Kidney tubule cell (primary cell): ENCODE data around the gene TMPRSS9.

Experiments used
- DNase-seq: peaks from one replicate; pipeline ENCODE4 v3.0.0-alpha.2; 2018; ENCODE audit warnings: low spot score

TMPRSS9 gene

GRCh38 chr19:2361246-2362045, 1.4 kb downstream of the TMPRSS9 start:
- DNase-seq: no peak

DNA sequence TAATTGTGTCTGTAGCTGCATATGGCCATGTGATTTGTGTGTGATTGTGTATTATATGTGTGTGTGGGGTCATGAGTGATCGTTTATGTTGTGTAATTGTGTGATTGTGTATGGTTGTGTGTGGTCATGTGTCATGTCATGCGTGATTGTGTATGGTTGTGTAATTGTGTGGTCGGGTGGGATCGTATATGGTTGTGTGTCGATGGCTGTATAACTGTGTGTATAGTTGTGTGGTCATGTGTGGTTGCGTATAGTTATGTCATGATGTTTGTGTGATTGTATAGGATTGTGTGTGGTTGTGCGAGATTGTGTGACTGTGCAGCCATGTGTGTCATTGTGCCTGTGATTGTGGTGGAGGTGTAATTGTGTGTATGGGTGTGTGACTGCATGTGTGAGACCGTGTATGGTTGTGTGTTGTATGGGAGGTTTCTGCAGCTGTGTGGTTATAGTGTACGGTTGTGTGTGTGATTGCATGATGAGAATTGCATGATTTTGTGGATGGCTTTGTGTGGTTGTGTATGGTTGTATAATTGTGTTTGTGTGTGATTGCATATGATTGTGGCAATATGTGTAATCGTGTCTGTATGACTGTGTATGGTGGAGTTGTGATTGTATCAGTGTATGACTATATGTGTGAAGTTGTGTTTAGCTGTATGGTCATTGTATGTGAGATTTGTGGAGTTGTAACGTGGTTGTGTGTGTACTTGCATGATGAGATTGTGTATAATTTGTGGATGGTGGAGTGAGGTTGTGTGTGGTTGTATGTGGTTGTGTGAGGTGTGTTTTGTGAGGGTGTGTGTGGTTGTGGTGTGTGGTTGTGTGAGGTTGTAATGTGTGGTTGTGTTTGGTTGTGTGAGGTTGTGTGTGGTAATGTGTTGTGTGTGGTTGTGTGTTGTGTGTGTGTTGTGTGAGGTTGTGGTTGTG, 2.2 kb downstream of the TMPRSS9 start:
- DNase-seq: no peak

GRCh38 chr19:2362970-2363300, 2.9 kb downstream of the TMPRSS9 start:
- no peak for DNase-seq

DNA sequence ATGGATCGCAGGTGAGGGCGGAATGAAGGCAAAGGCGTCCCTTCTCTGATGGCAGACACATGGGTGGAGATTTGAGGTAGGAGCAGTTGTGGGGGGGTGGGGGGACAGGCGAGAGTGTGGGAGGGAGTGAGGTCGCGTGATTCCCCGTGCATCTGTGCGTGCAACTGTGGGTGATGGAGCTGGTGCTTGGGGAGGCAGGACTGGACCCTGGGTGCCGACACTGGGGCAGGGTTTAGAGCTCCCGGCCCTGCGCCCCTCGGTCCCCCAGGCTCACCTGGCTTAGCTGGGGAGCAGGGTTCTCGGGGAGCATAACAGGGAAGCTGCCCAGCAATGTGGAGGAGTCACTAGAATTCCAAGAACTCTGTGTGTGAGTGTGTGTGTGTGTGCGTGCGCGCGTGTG, 3.4 kb downstream of the TMPRSS9 start:
- DNase-seq: no peak

- no peak for DNase-seq
Observed at GRCh38 chr19:2365201-2365970, 5.3 kb downstream of the TMPRSS9 start.

- DNase-seq: peak; percentile 13
Observed at GRCh38 chr19:2371656-2372055, 11.6 kb downstream of the TMPRSS9 start.

DNA sequence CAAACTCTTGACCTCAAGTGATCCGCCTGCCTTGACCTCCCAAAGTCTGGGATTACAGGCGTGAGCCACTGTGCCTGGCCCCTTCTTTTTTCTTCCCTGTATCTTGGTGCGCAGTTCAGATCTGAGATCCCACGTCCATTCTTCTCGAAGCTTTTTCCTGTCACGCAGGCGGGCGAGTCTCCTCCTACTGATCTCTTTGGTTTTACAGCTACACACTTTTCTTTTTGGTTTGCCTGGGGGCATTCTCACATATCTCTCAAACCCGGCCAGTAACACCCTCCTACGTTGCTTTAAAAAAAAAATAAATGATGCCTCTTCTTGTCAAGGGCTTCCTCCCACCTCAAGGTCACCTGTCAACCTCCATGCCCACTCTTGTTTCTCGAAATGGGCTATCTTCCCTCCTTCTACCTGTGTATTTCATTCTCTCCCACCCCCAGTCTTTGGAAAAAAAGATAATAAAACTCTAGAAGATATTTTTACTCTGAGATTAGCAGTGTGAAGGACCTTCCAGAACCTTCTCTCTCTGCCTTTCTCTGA, 12.1 kb downstream of the TMPRSS9 start:
- DNase-seq: no peak

DNA sequence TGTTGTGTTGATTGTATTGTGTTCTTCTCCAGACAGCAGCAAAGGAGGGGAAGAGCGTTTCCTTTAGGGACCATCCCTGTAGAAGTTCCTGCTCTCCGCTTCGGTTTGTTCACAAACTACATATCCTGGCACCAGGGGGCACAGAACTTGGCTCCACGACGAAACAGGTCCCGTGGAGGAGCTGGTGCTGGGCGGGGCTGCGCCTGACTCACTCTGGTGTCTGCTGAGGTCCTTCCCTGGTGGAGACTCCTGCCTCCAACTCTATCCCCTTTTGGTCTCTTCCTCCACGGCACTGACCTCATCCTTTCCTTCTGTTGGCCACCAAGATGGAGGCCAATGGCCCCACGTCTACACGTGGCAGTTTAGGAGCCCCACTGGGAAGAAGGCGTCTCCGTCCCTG, 14.7 kb downstream of the TMPRSS9 start:
- no peak for DNase-seq

GRCh38 chr19:2375353-2376121, 15.5 kb downstream of the TMPRSS9 start:
- no peak for DNase-seq

DNA sequence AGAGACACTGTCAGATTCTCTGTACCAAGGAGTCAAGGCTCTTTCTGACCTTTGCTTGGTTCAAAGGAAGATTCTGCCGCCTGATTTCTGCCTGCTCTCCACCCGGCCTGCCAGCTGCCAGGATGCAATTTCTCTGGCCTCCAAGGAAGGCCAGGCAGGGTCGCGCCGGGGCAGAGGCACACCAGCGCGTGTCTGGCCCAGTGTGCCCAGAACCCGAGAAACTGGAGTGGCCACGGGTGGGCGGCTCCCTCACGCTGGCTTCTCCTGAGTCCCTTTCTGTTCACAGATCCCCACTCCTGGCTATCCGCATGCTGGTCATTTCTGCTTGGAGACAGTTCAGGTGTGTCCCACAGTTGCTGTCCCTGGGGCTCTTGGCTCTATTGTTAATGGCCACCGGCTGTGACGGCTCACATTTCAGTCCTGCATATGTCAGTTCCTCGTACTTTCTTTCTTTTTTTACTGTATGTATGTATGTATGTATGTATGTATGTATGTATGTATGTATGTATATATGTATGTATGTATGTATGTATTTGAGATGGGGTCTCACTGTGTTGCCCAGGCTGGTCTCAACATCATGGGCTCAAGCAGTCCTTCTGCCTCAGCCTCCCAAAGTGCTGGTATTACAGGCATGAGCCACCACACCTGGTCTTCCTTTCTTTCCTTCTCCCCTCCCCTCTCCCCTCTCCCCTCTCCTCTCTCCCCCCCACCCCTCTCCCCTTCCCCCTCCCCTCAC, 16.9 kb downstream of the TMPRSS9 start:
- DNase-seq: no peak

DNA sequence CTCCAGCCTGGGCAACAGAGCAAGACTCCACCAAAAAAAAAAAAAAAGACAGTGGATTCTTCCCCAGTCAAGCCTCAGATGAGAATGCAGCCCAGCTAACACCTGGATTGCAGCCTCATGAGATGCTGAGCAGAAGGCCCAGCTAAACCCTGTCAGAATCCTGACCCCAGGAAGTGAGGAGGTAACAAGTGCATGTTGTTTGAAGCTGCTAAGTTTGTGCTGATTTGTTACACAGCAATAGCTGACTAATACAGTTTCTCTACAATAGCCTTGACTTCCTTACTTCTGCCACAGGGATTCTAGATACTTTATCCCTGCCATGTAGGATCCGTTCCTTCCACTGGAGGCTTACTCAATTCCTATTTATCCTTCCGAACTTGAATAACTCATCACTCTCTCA, 20.5 kb downstream of the TMPRSS9 start:
- DNase-seq: no peak

DNA sequence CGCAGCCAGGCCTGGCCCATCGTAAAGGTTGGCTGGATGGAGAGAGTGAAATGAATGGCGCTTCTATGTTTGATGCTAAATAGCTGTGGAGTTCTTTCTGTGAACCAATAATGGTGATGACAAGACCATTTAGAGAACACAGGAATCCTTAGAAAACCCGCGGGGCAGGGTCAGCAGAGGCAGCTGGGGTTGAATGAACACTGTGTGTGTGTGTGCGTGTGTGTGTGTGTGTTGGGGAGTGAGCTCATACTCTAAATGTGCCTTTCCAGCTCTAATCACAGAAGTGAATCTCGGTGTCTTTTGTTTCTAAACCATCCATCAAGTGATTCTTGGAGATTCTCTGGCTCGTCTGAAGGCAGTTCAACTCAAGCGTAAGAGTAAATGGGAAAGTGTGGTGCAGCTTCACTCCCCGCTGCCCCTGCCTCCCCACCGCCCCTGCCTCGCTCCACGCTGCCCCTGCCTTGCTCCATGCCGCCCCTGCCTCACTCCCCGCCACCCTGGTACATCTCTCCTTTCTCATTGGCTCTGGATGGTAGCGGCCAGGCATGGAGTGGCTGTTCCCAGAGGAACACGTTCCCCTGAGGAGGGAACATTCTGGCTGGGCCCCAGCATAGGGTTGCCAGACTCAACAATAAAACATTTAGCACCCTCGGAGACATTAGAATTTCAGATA, 21.2 kb downstream of the TMPRSS9 start:
- DNase-seq: no peak

GRCh38 chr19:2382530-2383222, 22.6 kb downstream of the TMPRSS9 start:
- no peak for DNase-seq

DNA sequence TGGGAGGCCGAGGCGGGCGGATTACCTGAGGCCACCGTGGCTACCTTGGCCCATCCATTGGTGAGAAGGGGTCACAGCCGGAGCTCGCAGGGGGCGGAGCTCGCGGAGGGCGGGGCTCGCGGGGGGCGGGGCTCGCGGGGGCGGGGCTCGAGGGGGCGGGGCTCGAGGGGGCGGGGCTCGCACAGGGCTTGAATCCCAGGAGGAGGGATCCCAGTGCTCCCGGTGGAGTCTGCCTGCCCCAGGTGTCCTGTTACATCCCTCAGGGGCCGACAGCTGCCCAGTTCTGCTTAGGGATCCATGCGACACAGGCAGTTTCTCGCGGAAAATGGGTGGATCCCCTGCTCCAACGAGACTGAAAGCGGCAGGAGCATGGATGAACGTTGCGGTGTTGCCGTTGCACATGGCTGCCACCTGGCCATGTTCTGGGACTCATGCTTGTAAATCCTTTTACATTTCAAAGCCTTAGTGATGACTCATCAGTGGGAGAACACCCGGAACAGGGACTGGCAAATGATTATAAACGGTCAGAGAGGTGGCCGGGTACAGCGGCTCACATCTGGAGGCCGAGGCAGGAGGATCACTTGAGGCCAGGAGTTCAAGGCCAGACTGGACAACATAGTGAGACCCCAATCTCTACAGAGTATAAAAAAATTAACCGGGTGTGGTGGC, 25.1 kb downstream of the TMPRSS9 start:
- peak; percentile 94 for DNase-seq

GRCh38 chr19:2387367-2388288, 27.6 kb downstream of the TMPRSS9 start:
- DNase-seq: no peak

DNA sequence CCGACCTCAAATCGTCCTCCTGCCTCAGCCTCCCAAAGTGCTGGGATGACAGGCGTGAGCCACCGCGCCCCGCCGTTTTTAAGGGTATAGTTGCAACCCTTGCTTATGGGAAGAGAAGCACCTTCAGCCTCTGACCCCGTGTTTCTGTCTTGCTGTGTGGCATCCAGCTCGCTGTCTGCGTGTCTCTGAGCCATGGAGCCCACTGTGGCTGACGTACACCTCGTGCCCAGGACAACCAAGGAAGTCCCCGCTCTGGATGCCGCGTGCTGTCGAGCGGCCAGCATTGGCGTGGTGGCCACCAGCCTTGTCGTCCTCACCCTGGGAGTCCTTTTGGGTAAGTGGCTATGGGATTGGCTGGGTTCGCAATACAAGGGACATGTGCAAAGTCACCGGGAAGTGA, 29.5 kb downstream of the TMPRSS9 start:
- no peak for DNase-seq

DNA sequence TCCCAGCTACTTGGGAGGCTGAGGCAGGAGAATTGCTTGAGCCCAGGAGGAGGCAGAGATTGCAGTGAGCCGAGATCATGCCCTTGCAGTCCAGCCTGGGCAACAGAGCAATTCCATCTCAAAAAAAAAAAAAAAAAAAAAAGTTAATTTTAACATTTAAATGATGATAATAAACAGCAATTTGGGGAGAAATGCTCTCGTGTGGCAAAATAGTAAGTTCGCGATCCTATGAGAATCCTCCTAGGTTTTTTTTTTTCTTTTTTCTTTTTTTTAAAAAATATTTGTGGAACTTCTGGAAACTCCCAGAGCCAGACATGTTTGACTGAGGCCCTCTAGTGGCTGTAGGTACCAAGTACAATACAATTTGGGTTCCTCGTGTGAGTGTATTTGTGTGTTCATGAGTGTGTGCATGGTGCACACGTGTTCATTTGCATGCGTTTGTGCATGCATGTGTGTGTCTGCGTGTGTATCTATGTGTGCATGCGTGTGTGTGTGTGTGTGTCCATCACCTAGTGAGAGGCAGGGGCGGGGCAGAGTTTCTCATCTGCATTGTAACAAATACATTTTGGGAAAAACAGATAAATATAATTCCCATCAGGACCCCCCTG, 31.2 kb downstream of the TMPRSS9 start:
- peak; percentile 71 for DNase-seq
